Astrocyte (in vitro differentiated cells and primary cell): ENCODE data around the gene CFAP58. TPM values are rescaled to one million over a fixed set of nuclear protein-coding genes. Genes with fewer than 3 reads are reported as not detected.

Experiments
- DNase-seq: peaks from one replicate; pipeline ENCODE4 v3.0.0-alpha.2; 2010; ENCODE audit warnings: low read depth
- FAIRE-seq: peaks from 2 replicates; lab custom pipeline; 2011; peaks lifted over from hg19 to GRCh38; lab: Jason Lieb, UNC
- H2AFZ ChIP-seq: 2 replicates; pipeline ENCODE4 v1.6.0; 2012; ENCODE audit warnings: low read depth, low read length, inconsistent platforms
- H3K27ac ChIP-seq: 2 replicates; pipeline ENCODE4 v1.5.1; 2011; ENCODE audit warnings: low read depth, low read length, inconsistent platforms
- H3K27me3 ChIP-seq: 2 replicates; pipeline ENCODE4 v1.6.0; 2011; ENCODE audit warnings: low read length, inconsistent platforms; ENCODE audit not compliant: insufficient read depth
- H3K36me3 ChIP-seq: 2 replicates; pipeline ENCODE4 v1.5.1; 2011; ENCODE audit warnings: low read length, inconsistent platforms; ENCODE audit not compliant: insufficient read depth
- H3K4me1 ChIP-seq: 2 replicates; pipeline ENCODE4 v1.5.1; 2011; ENCODE audit warnings: low read length, inconsistent platforms; ENCODE audit not compliant: insufficient read depth
- H3K4me2 ChIP-seq: 2 replicates; pipeline ENCODE4 v1.6.0; 2012; ENCODE audit warnings: low read length, inconsistent platforms
- H3K4me3 ChIP-seq: 2 replicates; pipeline ENCODE4 v1.5.1; 2011; ENCODE audit warnings: low read depth, mild to moderate bottlenecking, low read length, inconsistent platforms; ENCODE audit not compliant: insufficient read depth
- H3K79me2 ChIP-seq: 2 replicates; pipeline ENCODE4 v1.6.0; 2012; ENCODE audit warnings: mild to moderate bottlenecking, low read length, inconsistent platforms; ENCODE audit not compliant: insufficient read depth
- H3K9ac ChIP-seq: 2 replicates; pipeline ENCODE4 v1.6.0; 2012; ENCODE audit warnings: mild to moderate bottlenecking, low read length, inconsistent platforms
- H3K9me3 ChIP-seq: 2 replicates; pipeline ENCODE4 v1.5.1; 2012; ENCODE audit warnings: low read depth, mild to moderate bottlenecking, low read length, inconsistent platforms; ENCODE audit not compliant: insufficient read depth
- H4K20me1 ChIP-seq: 2 replicates; pipeline ENCODE4 v1.6.0; 2012; ENCODE audit warnings: low read length, inconsistent platforms; ENCODE audit not compliant: insufficient read depth
- H3K27ac Mint-ChIP-seq: one replicate; pipeline ENCODE4 v1.8.0; 2021; ENCODE audit warnings: mild to moderate bottlenecking, mixed read lengths; ENCODE audit not compliant: unreplicated experiment
- H3K27me3 Mint-ChIP-seq: one replicate; pipeline ENCODE4 v1.8.0; 2021; ENCODE audit warnings: low read depth, mixed read lengths; ENCODE audit not compliant: unreplicated experiment
- H3K36me3 Mint-ChIP-seq: one replicate; pipeline ENCODE4 v1.8.0; 2021; ENCODE audit warnings: low read depth, mixed read lengths; ENCODE audit not compliant: unreplicated experiment
- H3K4me1 Mint-ChIP-seq: one replicate; pipeline ENCODE4 v1.8.0; 2021; ENCODE audit warnings: low read depth, mixed read lengths; ENCODE audit not compliant: unreplicated experiment
- H3K4me3 Mint-ChIP-seq: one replicate; pipeline ENCODE4 v1.8.0; 2021; ENCODE audit warnings: mild to moderate bottlenecking, moderate library complexity, mixed read lengths; ENCODE audit not compliant: unreplicated experiment
- H3K9me3 Mint-ChIP-seq: one replicate; pipeline ENCODE4 v1.8.0; 2021; ENCODE audit warnings: mild to moderate bottlenecking, mixed read lengths; ENCODE audit not compliant: unreplicated experiment
- EZH2 ChIP-seq: IDR thresholded peaks from 2 replicates; pipeline ENCODE4 v1.6.1; 2012; ENCODE audit warnings: mild to moderate bottlenecking, low read length, inconsistent platforms; ENCODE audit not compliant: insufficient read depth
- total RNA-seq: library from RNA; stranded (reverse); gene quantifications from 2 replicates; pipeline ENCODE4 v1.2.1, GENCODE V29; 2021
- TF ChIP-seq, protein P1 (sequence below): IDR thresholded peaks from 2 replicates; pipeline ENCODE4 v1.5.1; 2011; ENCODE audit warnings: low read depth, mild to moderate bottlenecking, inconsistent platforms, low read length, moderate library complexity; ENCODE audit not compliant: insufficient read depth

CFAP58 gene
- total RNA-seq, 1 donor from 2014 or later: 0.86 TPM

- no peaks in the 10 kb centered on the region for H3K9me3 ChIP-seq
- no peak for DNase-seq
- H3K36me3 ChIP-seq: peaks cover 29% of the 10 kb centered on the region
- H4K20me1 ChIP-seq: peaks cover 66% of the 10 kb centered on the region
- no peak overlapping the region for H3K9ac ChIP-seq
- no peak overlapping the region for H3K4me3 ChIP-seq
- H3K79me2 ChIP-seq: peaks cover 73% of the 10 kb centered on the region
- H3K27ac Mint-ChIP-seq: no peak overlapping the region
- H3K4me2 ChIP-seq: no peak overlapping the region
- H3K27me3 Mint-ChIP-seq: no peaks in the 10 kb centered on the region
- no peak for TF ChIP-seq EZH2
- TF ChIP-seq, protein P1, sequence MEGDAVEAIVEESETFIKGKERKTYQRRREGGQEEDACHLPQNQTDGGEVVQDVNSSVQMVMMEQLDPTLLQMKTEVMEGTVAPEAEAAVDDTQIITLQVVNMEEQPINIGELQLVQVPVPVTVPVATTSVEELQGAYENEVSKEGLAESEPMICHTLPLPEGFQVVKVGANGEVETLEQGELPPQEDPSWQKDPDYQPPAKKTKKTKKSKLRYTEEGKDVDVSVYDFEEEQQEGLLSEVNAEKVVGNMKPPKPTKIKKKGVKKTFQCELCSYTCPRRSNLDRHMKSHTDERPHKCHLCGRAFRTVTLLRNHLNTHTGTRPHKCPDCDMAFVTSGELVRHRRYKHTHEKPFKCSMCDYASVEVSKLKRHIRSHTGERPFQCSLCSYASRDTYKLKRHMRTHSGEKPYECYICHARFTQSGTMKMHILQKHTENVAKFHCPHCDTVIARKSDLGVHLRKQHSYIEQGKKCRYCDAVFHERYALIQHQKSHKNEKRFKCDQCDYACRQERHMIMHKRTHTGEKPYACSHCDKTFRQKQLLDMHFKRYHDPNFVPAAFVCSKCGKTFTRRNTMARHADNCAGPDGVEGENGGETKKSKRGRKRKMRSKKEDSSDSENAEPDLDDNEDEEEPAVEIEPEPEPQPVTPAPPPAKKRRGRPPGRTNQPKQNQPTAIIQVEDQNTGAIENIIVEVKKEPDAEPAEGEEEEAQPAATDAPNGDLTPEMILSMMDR: no peak
- H3K4me1 Mint-ChIP-seq: peaks cover 12% of the 10 kb centered on the region
- no peak overlapping the region for H3K27ac ChIP-seq
- FAIRE-seq: no peak
- no peaks in the 10 kb centered on the region for H3K27me3 ChIP-seq
- H3K9me3 Mint-ChIP-seq: no peaks in the 10 kb centered on the region
- peaks cover 18% of the 10 kb centered on the region for H3K36me3 Mint-ChIP-seq
- no peak overlapping the region for H3K4me3 Mint-ChIP-seq
- no peak overlapping the region for H2AFZ ChIP-seq
- H3K4me1 ChIP-seq: peaks cover 22% of the 10 kb centered on the region
Observed at GRCh38 chr10:104311184-104311720, 42.4 kb upstream of the CFAP58 start.

GRCh38 chr10:104314591-104315485, 38.8 kb upstream of the CFAP58 start:
- H3K4me2 ChIP-seq: no peak overlapping the region
- peaks cover 19% of the 10 kb centered on the region for H3K36me3 ChIP-seq
- H3K9me3 ChIP-seq: no peaks in the 10 kb centered on the region
- H3K27me3 Mint-ChIP-seq: no peaks in the 10 kb centered on the region
- FAIRE-seq: no peak
- H3K27me3 ChIP-seq: no peaks in the 10 kb centered on the region
- H3K9ac ChIP-seq: no peak overlapping the region
- no peak overlapping the region for H3K4me3 Mint-ChIP-seq
- peaks cover 27% of the 10 kb centered on the region for H3K4me1 ChIP-seq
- H3K4me1 Mint-ChIP-seq: peaks cover 20% of the 10 kb centered on the region
- no peaks in the 10 kb centered on the region for H3K9me3 Mint-ChIP-seq
- no peak overlapping the region for H2AFZ ChIP-seq
- H3K27ac Mint-ChIP-seq: no peak overlapping the region
- no peak for TF ChIP-seq EZH2
- TF ChIP-seq, protein P1: no peak
- H3K4me3 ChIP-seq: no peak overlapping the region
- peaks cover 22% of the 10 kb centered on the region for H3K36me3 Mint-ChIP-seq
- no peak for DNase-seq
- H4K20me1 ChIP-seq: peaks cover 99% of the 10 kb centered on the region
- H3K27ac ChIP-seq: no peak overlapping the region
- H3K79me2 ChIP-seq: peaks cover 98% of the 10 kb centered on the region
